H9 (cell line): ENCODE data around the gene NUP214. TPM values are rescaled to one million over a fixed set of nuclear protein-coding genes. Genes with fewer than 3 reads are reported as not detected.

Source experiments
- DNase-seq: peaks from one replicate; pipeline ENCODE4 v3.0.0-alpha.2; 2017
- H2AFZ ChIP-seq: one replicate; pipeline ENCODE4 v1.6.1; 2013; ENCODE audit warnings: mild to moderate bottlenecking, low read length, control low read depth, moderate library complexity
- H2AK5ac ChIP-seq: 2 replicates; pipeline ENCODE4 v1.6.1; 2013; ENCODE audit warnings: low read length, control low read depth, mixed read lengths; ENCODE audit not compliant: insufficient read length
- H2BK120ac ChIP-seq: one replicate; pipeline ENCODE4 v1.6.1; 2013; ENCODE audit warnings: low read depth, mild to moderate bottlenecking, low read length, control low read depth, inconsistent platforms; ENCODE audit not compliant: poor library complexity, severe bottlenecking
- H2BK12ac ChIP-seq: 2 replicates; pipeline ENCODE4 v1.6.1; 2013; ENCODE audit warnings: low read length, control low read depth, mixed read lengths, low read depth; ENCODE audit not compliant: insufficient read length
- H2BK15ac ChIP-seq: 2 replicates; pipeline ENCODE4 v1.6.1; 2013; ENCODE audit warnings: low read depth, low read length, control low read depth
- H2BK20ac ChIP-seq: one replicate; pipeline ENCODE4 v1.6.1; 2013; ENCODE audit warnings: low read depth, mild to moderate bottlenecking, low read length, control low read depth, inconsistent platforms; ENCODE audit not compliant: poor library complexity, severe bottlenecking
- H2BK5ac ChIP-seq: 2 replicates; pipeline ENCODE4 v1.6.1; 2013; ENCODE audit warnings: low read length, control low read depth, mixed read lengths; ENCODE audit not compliant: insufficient read length
- H3K14ac ChIP-seq: 2 replicates; pipeline ENCODE4 v1.6.1; 2013; ENCODE audit warnings: low read length, control low read depth; ENCODE audit not compliant: insufficient read depth
- H3K18ac ChIP-seq: 2 replicates; pipeline ENCODE4 v1.6.1; 2013; ENCODE audit warnings: low read depth, mild to moderate bottlenecking, mixed read lengths, low read length, control low read depth; ENCODE audit not compliant: insufficient read length
- H3K23ac ChIP-seq: 2 replicates; pipeline ENCODE4 v1.6.1; 2013; ENCODE audit warnings: low read length, control low read depth, mixed read lengths, low read depth; ENCODE audit not compliant: insufficient read length
- H3K23me2 ChIP-seq: 2 replicates; pipeline ENCODE4 v1.6.1; 2013; ENCODE audit warnings: low read depth, mild to moderate bottlenecking, mixed read lengths, low read length, control low read depth; ENCODE audit not compliant: insufficient read length, poor library complexity, severe bottlenecking
- H3K27ac ChIP-seq: 2 replicates; pipeline ENCODE4 v1.5.1; 2013; ENCODE audit warnings: low read length, control low read depth, mixed read lengths, low read depth; ENCODE audit not compliant: insufficient read length
- H3K27me3 ChIP-seq: 2 replicates; pipeline ENCODE4 v1.6.1; 2013; ENCODE audit warnings: low read length, control low read depth, inconsistent platforms; ENCODE audit not compliant: insufficient read depth
- H3K4ac ChIP-seq: 2 replicates; pipeline ENCODE4 v1.6.1; 2013; ENCODE audit warnings: low read depth, mild to moderate bottlenecking, control low read depth, inconsistent platforms, low read length, moderate library complexity
- H3K4me1 ChIP-seq: 2 replicates; pipeline ENCODE4 v1.6.1; 2013; ENCODE audit warnings: low read length, control low read depth, inconsistent platforms; ENCODE audit not compliant: insufficient read depth
- H3K4me2 ChIP-seq: 2 replicates; pipeline ENCODE4 v1.6.1; 2013; ENCODE audit warnings: low read length, control low read depth, mixed read lengths; ENCODE audit not compliant: insufficient read length, insufficient read depth
- H3K56ac ChIP-seq: 2 replicates; pipeline ENCODE4 v1.6.1; 2013; ENCODE audit warnings: low read depth, mild to moderate bottlenecking, mixed read lengths, low read length, control low read depth; ENCODE audit not compliant: insufficient read length
- H3K79me1 ChIP-seq: 2 replicates; pipeline ENCODE4 v1.6.1; 2013; ENCODE audit warnings: low read depth, mild to moderate bottlenecking, moderate library complexity, low read length, control low read depth, inconsistent platforms; ENCODE audit not compliant: insufficient read depth, poor library complexity, severe bottlenecking
- H3K79me2 ChIP-seq: 2 replicates; pipeline ENCODE4 v1.6.1; 2013; ENCODE audit warnings: low read length, control low read depth, inconsistent platforms; ENCODE audit not compliant: insufficient read depth
- H3K9ac ChIP-seq: 2 replicates; pipeline ENCODE4 v1.6.1; 2013; ENCODE audit warnings: low read length, control low read depth, mixed read lengths; ENCODE audit not compliant: insufficient read length; ENCODE audit errors: extremely low read depth
- H3K9me3 ChIP-seq: one replicate; pipeline ENCODE4 v1.6.1; 2013; ENCODE audit warnings: low read depth, low read length, inconsistent platforms; ENCODE audit not compliant: control insufficient read depth
- H3T11ph ChIP-seq: one replicate; pipeline ENCODE4 v1.6.1; 2013; ENCODE audit warnings: mild to moderate bottlenecking, low read length, control low read depth, inconsistent platforms
- H4K20me1 ChIP-seq: one replicate; pipeline ENCODE4 v1.6.1; 2013; ENCODE audit not compliant: control insufficient read depth, insufficient read length, insufficient read depth
- H4K5ac ChIP-seq: 2 replicates; pipeline ENCODE4 v1.6.1; 2013; ENCODE audit warnings: low read depth, mild to moderate bottlenecking, mixed read lengths, low read length, control low read depth; ENCODE audit not compliant: insufficient read length
- H4K8ac ChIP-seq: replicated peaks from 2 replicates; pipeline ENCODE4 v1.6.1; 2013; ENCODE audit warnings: low read length, control low read depth, mixed read lengths, low read depth; ENCODE audit not compliant: insufficient read length
- H4K91ac ChIP-seq: 2 replicates; pipeline ENCODE4 v1.6.1; 2013; ENCODE audit warnings: low read depth, mild to moderate bottlenecking, moderate library complexity, mixed read lengths, low read length, control low read depth; ENCODE audit not compliant: insufficient read length
- H3K27ac Mint-ChIP-seq, 3 experiments: 2 replicates in 2 of 3; 3 replicates in 1 of 3; pipeline ENCODE4 v1.8.0; 2020 to 2021; ENCODE audit warnings: mixed read lengths in 3 of 3, mild to moderate bottlenecking in 1 of 3, moderate library complexity in 1 of 3
- H3K27me3 Mint-ChIP-seq: 2 replicates; pipeline ENCODE4 v1.8.0; 2021; ENCODE audit warnings: low read depth, mild to moderate bottlenecking, moderate library complexity, mixed read lengths
- H3K36me3 Mint-ChIP-seq, 3 experiments: 2 replicates in 2 of 3; 3 replicates in 1 of 3; pipeline ENCODE4 v1.8.0; 2020 to 2021; ENCODE audit warnings: low read depth in 3 of 3, mixed read lengths in 3 of 3; ENCODE audit not compliant: insufficient read depth in 1 of 3
- H3K4me1 Mint-ChIP-seq, 2 experiments: 2 replicates each; pipeline ENCODE4 v1.8.0; 2020; ENCODE audit warnings: mixed read lengths in 2 of 2
- H3K4me3 Mint-ChIP-seq, 2 experiments: 2 replicates in 1 of 2; 3 replicates in 1 of 2; pipeline ENCODE4 v1.8.0; 2020 to 2021; ENCODE audit warnings: mild to moderate bottlenecking in 2 of 2, mixed read lengths in 2 of 2, moderate library complexity in 1 of 2
- H3K9me3 Mint-ChIP-seq, 2 experiments: 2 replicates in 1 of 2; 3 replicates in 1 of 2; pipeline ENCODE4 v1.8.0; 2020; ENCODE audit warnings: mild to moderate bottlenecking in 2 of 2, mixed read lengths in 2 of 2, moderate library complexity in 1 of 2
- CTCF ChIP-seq: fragments of 200-600 bp; sonication (generic); conservative IDR thresholded peaks from 3 replicates; pipeline ENCODE4 v1.8.0; 2021; ENCODE audit warnings: antibody characterized with exemption, mild to moderate bottlenecking
- WGBS: extraction: QIAGEN DNeasy Blood & Tissue Kit; methylation state at CpG from one replicate; pipeline ENCODE4 v1.1.7; 2013; ENCODE audit warnings: missing lambda C conversion rate, low lambda C conversion rate, mixed read lengths; ENCODE audit not compliant: insufficient read length; ENCODE audit errors: extremely low coverage; 5-methylcytosine and 5-hydroxymethylcytosine counted together
- long read RNA-seq: library from polyadenylated mRNA; unstranded; transcript quantifications from one replicate; pipeline ENCODE4 v2.0.0, GENCODE V29; 2020
- total RNA-seq: library from RNA; stranded (reverse); gene quantifications from 2 replicates; pipeline ENCODE4 v1.2.1, GENCODE V29; 2021

NUP214 gene
- 47.2 and 53.8 TPM in 2 replicates for total RNA-seq
- long read RNA-seq, partial matches to known transcripts, result 56 of 59 reads
- long read RNA-seq, other reads (novel, unspliced or antisense), result 3 of 59 reads

GRCh38 chr9:131125288-131126058 is at the start of gene NUP214:
Gene NUP214 (plus strand): TSS chr9:131125586. CDS start chr9:131125705, 119 bp downstream.
- peak within 1 kb of the TSS; percentile 99 to 100 for H3K4me3 Mint-ChIP-seq

More at GRCh38 chr9:131125288-131126058, at the start of gene NUP214:
- peak; percentile 98 for DNase-seq
- WGBS, result no CpG with 5 or more reads among the region's 61 CpGs
- no peak within 1 kb of the TSS for H2BK12ac ChIP-seq
- no peak within 1 kb of the TSS for H3K23ac ChIP-seq
- H2AK5ac ChIP-seq, result no peak within 1 kb of the TSS
- no peak within 1 kb of the TSS for H2BK120ac ChIP-seq
- H3K4me2 ChIP-seq, result peak within 1 kb of the TSS; percentile 91
- Mint-ChIP-seq H3K36me3 (peaks cover 24 to 50% (median 49%) of the 10 kb centered on the region in 3 experiments), H3K27me3 (no peaks in the 10 kb centered on the region), H3K9me3 (no peaks in the 10 kb centered on the region; a peak in 1 of 5 replicates), H3K27ac (peak within 1 kb of the TSS; percentile 99 to 100 (median 100)), H3K4me1 (peaks cover 10 to 13% of the 10 kb centered on the region in 2 experiments)
- peak within 1 kb of the TSS; percentile 1 for H2BK5ac ChIP-seq
- H3T11ph ChIP-seq, result peak within 1 kb of the TSS; percentile 5
- no peak for TF ChIP-seq CTCF
- H3K23me2 ChIP-seq, result peaks cover 10% of the 10 kb centered on the region
- H3K79me2 ChIP-seq, result peaks cover 6% of the 10 kb centered on the region; the same call in 1 of the 2 replicates
- H2AFZ ChIP-seq, result no peak within 1 kb of the TSS
- H3K4ac ChIP-seq, result peak within 1 kb of the TSS; percentile 20; the same call in 1 of the 2 replicates
- peak within 1 kb of the TSS; percentile 58 for H3K18ac ChIP-seq
- no peaks in the 10 kb centered on the region for H3K4me1 ChIP-seq
- H3K9me3 ChIP-seq, result no peaks in the 10 kb centered on the region
- peak within 1 kb of the TSS; percentile 90 for H3K9ac ChIP-seq
- peaks cover 7% of the 10 kb centered on the region for H3K79me1 ChIP-seq
- H3K14ac ChIP-seq, result peak within 1 kb of the TSS; percentile 23
- no peaks in the 10 kb centered on the region for H4K20me1 ChIP-seq
- H3K27me3 ChIP-seq, result no peaks in the 10 kb centered on the region
- no peak within 1 kb of the TSS for H4K91ac ChIP-seq
- H4K5ac ChIP-seq, result peak within 1 kb of the TSS; percentile 14
- no peak within 1 kb of the TSS for H3K56ac ChIP-seq
- H3K27ac ChIP-seq, result peak within 1 kb of the TSS; percentile 3
- no peak within 1 kb of the TSS for H2BK20ac ChIP-seq
- no peak within 1 kb of the TSS for H4K8ac ChIP-seq
- no peak within 1 kb of the TSS for H2BK15ac ChIP-seq
